GM18511 (cell line): Measurements from ENCODE around the gene PGP.

Source experiments
- ATAC-seq: cut with Tn5 transposase; IDR thresholded peaks from one replicate; pipeline ENCODE4 v1.9.1; 2021; ENCODE audit warnings: mild to moderate bottlenecking, moderate library complexity; ENCODE audit not compliant: unreplicated experiment

The PGP gene

GRCh38 chr16:2167068-2167638, 47.5 kb downstream of the PGP start:
- ATAC-seq = no peak

- ATAC-seq = no peak
These were observed 48.2 kb downstream of the PGP start for GRCh38 chr16:2166263-2167067.

GRCh38 chr16:2165861-2166260, 48.8 kb downstream of the PGP start:
- ATAC-seq = no peak

GRCh38 chr16:2163211-2163881, 51.3 kb downstream of the PGP start:
- ATAC-seq = no peak

- no peak for ATAC-seq
These were observed 51.9 kb downstream of the PGP start for GRCh38 chr16:2162676-2163118.

GRCh38 chr16:2161911-2162310, 52.7 kb downstream of the PGP start:
- no peak for ATAC-seq
